Activated CD8-positive, alpha-beta memory T cell treated with anti-CD3 and anti-CD28 coated beads for 48 hours (primary cell): ENCODE measurements around the gene HMHB1.
"Not testable (repeated sequence)": the region's sequence is repeated elsewhere in the genome, so short reads cannot be mapped to it uniquely, and the experiment has no call there.

Experiments
- DNase-seq, 3 experiments: peaks; one replicate each; pipeline ENCODE4 v3.0.0-alpha.2; 2020; ENCODE audit warnings: low read depth in 2 of 3, low spot score in 2 of 3

Gene HMHB1

GRCh38 chr5:143801252-143801939 is 10.6 kb upstream of the HMHB1 start:
- DNase-seq, result no peak

- DNase-seq, result no peak
Measured at GRCh38 chr5:143805861-143806260, 6.1 kb upstream of the HMHB1 start.

GRCh38 chr5:143806579-143806978 is 5.4 kb upstream of the HMHB1 start:
- no peak for DNase-seq

- DNase-seq, result no peak
Measured at GRCh38 chr5:143807401-143807800, 4.6 kb upstream of the HMHB1 start.

- not testable (repeated sequence) for DNase-seq
Measured at GRCh38 chr5:143816370-143816769, 4.4 kb downstream of the HMHB1 start.

- no peak for DNase-seq
Measured at GRCh38 chr5:143819716-143820115, 7.8 kb downstream of the HMHB1 start.

GRCh38 chr5:143820451-143820850 is 8.5 kb downstream of the HMHB1 start:
- no peak for DNase-seq

- peak; percentile 40 to 89 (median 65) for DNase-seq
Measured at GRCh38 chr5:143824851-143825720, 13.1 kb downstream of the HMHB1 start.

GRCh38 chr5:143826951-143827444 is 15.0 kb downstream of the HMHB1 start:
- no peak for DNase-seq

- DNase-seq, result no peak
Measured at GRCh38 chr5:143828710-143829109, 16.7 kb downstream of the HMHB1 start.

- DNase-seq, result no peak
Measured at GRCh38 chr5:143833177-143833576, 21.2 kb downstream of the HMHB1 start.

- DNase-seq, result no peak
Measured at GRCh38 chr5:143835251-143835650, 23.3 kb downstream of the HMHB1 start.

- no peak for DNase-seq
Measured at GRCh38 chr5:143836161-143836725, 24.3 kb downstream of the HMHB1 start.

GRCh38 chr5:143837306-143837848 is 25.4 kb downstream of the HMHB1 start:
- no peak for DNase-seq

- no peak for DNase-seq
Measured at GRCh38 chr5:143841446-143841845, 29.5 kb downstream of the HMHB1 start.

- DNase-seq, result no peak
Measured at GRCh38 chr5:143842920-143843319, 31.0 kb downstream of the HMHB1 start.

GRCh38 chr5:143843461-143843860 is 31.5 kb downstream of the HMHB1 start:
- no peak for DNase-seq

- DNase-seq, result no peak
Measured at GRCh38 chr5:143850050-143850683, 38.2 kb downstream of the HMHB1 start.

- DNase-seq, result no peak
Measured at GRCh38 chr5:143851383-143851782, 39.4 kb downstream of the HMHB1 start.

- DNase-seq, result no peak
Measured at GRCh38 chr5:143860211-143860610, 48.2 kb downstream of the HMHB1 start.

- no peak for DNase-seq
Measured at GRCh38 chr5:143862271-143862670, 50.3 kb downstream of the HMHB1 start.
